Naive thymus-derived CD4-positive, alpha-beta T cell (primary cell): Measurements from ENCODE around the gene ARRDC3. TPM values are rescaled to one million over a fixed set of nuclear protein-coding genes. Genes with fewer than 3 reads are reported as not detected.

Experiments
- ATAC-seq: fragments of 150-1000 bp; cut with Tn5 transposase; 2 replicates; pipeline ENCODE4 v1.10.0; 2021; ENCODE audit warnings: mild to moderate bottlenecking, moderate library complexity
- CTCF ChIA-PET: fragments of 350-600 bp; sonication (Branson Sonifier 250); formaldehyde crosslinking; loops from one replicate; lab custom pipeline; 2021; ENCODE audit warnings: antibody characterized with exemption; lab: Charles Lee
- POLR2A ChIA-PET: fragments of 350-600 bp; sonication (Branson Sonifier 250); formaldehyde crosslinking; loops from one replicate; lab custom pipeline; 2021; ENCODE audit warnings: antibody characterized with exemption, inconsistent platforms; lab: Charles Lee
- DNase-seq, 9 donors: peaks; one replicate each; pipeline versions ENCODE4 v3.0.0 to v3.0.0-alpha.2; 2020 to 2022; ENCODE audit warnings: mixed read lengths in 1 of 9
- H3K27ac ChIP-seq: one replicate; pipeline ENCODE4 v1.7.0; 2013; ENCODE audit warnings: mild to moderate bottlenecking, low read depth, low read length, moderate library complexity
- H3K27me3 ChIP-seq, 2 donors: one replicate each; pipeline ENCODE4 v1.7.0; 2013; ENCODE audit warnings: low read length in 2 of 2, mild to moderate bottlenecking in 2 of 2, moderate library complexity in 2 of 2; ENCODE audit not compliant: control insufficient read depth in 2 of 2, insufficient read depth in 2 of 2
- H3K36me3 ChIP-seq, 3 experiments: 1 replicate in 2 of 3; 2 replicates in 1 of 3; pipeline ENCODE4 v1.7.0; 2013; ENCODE audit warnings: low read length in 3 of 3, mild to moderate bottlenecking in 3 of 3, moderate library complexity in 1 of 3; ENCODE audit not compliant: insufficient read depth in 3 of 3, control insufficient read depth in 2 of 3
- H3K4me1 ChIP-seq, 2 donors: one replicate each; pipeline ENCODE4 v1.7.0; 2013; ENCODE audit warnings: low read length in 2 of 2, mild to moderate bottlenecking in 2 of 2, moderate library complexity in 1 of 2; ENCODE audit not compliant: control insufficient read depth in 2 of 2, insufficient read depth in 2 of 2
- H3K4me3 ChIP-seq: 2 replicates; pipeline ENCODE4 v1.7.0; 2013; ENCODE audit warnings: mild to moderate bottlenecking, low read length
- H3K9me3 ChIP-seq, 3 experiments: 1 replicate in 2 of 3; 2 replicates in 1 of 3; pipeline ENCODE4 v1.7.0; 2013; ENCODE audit warnings: low read length in 3 of 3; ENCODE audit not compliant: control insufficient read depth in 2 of 3
- H3K27ac Mint-ChIP-seq, 9 donors: one replicate each; pipeline ENCODE4 v1.8.0; 2020 to 2022; ENCODE audit warnings: mixed read lengths in 9 of 9, mild to moderate bottlenecking in 8 of 9, moderate library complexity in 5 of 9, inconsistent platforms in 2 of 9
- H3K27me3 Mint-ChIP-seq, 5 donors: one replicate each; pipeline ENCODE4 v1.8.0; 2021 to 2022; ENCODE audit warnings: mixed read lengths in 5 of 5, mild to moderate bottlenecking in 1 of 5
- H3K36me3 Mint-ChIP-seq, 5 donors: one replicate each; pipeline ENCODE4 v1.8.0; 2020 to 2022; ENCODE audit warnings: mixed read lengths in 5 of 5, mild to moderate bottlenecking in 3 of 5, inconsistent platforms in 1 of 5
- H3K4me1 Mint-ChIP-seq, 7 donors: one replicate each; pipeline ENCODE4 v1.8.0; 2020 to 2022; ENCODE audit warnings: mixed read lengths in 7 of 7, mild to moderate bottlenecking in 3 of 7, inconsistent platforms in 1 of 7
- H3K4me3 Mint-ChIP-seq, 10 donors: one replicate each; pipeline ENCODE4 v1.8.0; 2020 to 2022; ENCODE audit warnings: mild to moderate bottlenecking in 10 of 10, mixed read lengths in 10 of 10, moderate library complexity in 6 of 10, inconsistent platforms in 2 of 10
- H3K9me3 Mint-ChIP-seq, 11 donors: one replicate each; pipeline ENCODE4 v1.8.0; 2020 to 2022; ENCODE audit warnings: mixed read lengths in 11 of 11, mild to moderate bottlenecking in 4 of 11, inconsistent platforms in 1 of 11, moderate library complexity in 1 of 11
- intact Hi-C, 2 donors: fragments of 100-400 bp; cut with micrococcal nuclease; formaldehyde crosslinking; loops; one replicate each; pipeline ENCODE4 v1.15.1; 2023
- polyA plus RNA-seq, 2 donors: library from polyadenylated mRNA; unstranded; fragments of 300-500 nt; fragmentation: Illumina TruSeq; gene quantifications; one replicate each; pipeline ENCODE4 v1.2.3, GENCODE V29; 2021
- total RNA-seq, 6 experiments: library from RNA in 5 of 6; stranded (reverse) in 5 of 6; gene quantifications; 1 replicate in 5 of 6; 2 replicates in 1 of 6; pipeline ENCODE4 v1.2.3 and lab custom pipeline; 2021 to 2026

ARRDC3 gene
- 100 to 1,000 TPM in 4 of 5 experiments, 10 to 100 TPM in 1; 29.8 to 256 (median 172) TPM for total RNA-seq
- 100 to 1,000 TPM in 1 of 2 donors, 10 to 100 TPM in 1; 60.5 to 130 TPM for polyA plus RNA-seq
- total RNA-seq (lab: John Stamatoyannopoulos, UW) = 946 reads per million, percentile 99 among the genes with 10 or more reads in this experiment

- Histone ChIP-seq H3K4me1 (peaks cover 17 to 19% of the 10 kb centered on the region in 2 donors), H3K27ac (peak within 1 kb of the TSS; percentile 97), H3K4me3 (peak within 1 kb of the TSS; percentile 81), H3K36me3 (peaks cover 0 to 9% (median 0%) of the 10 kb centered on the region in 3 experiments), H3K27me3 (no peaks in the 10 kb centered on the region), H3K9me3 (no peaks in the 10 kb centered on the region)
- H3K4me1 Mint-ChIP-seq = peaks cover 6 to 32% (median 24%) of the 10 kb centered on the region in 7 donors
- intact Hi-C loops = loop anchor here (1.0 to 5.0 kb wide), 5 partner anchors 51 to 442 kb away; no protein-coding TSS in a partner anchor
- no peaks in the 10 kb centered on the region for H3K27me3 Mint-ChIP-seq
- peaks cover 0 to 18% (median 0%) of the 10 kb centered on the region in 5 donors for H3K36me3 Mint-ChIP-seq
- DNase-seq (peak; percentile 95 to 98 (median 98)), ATAC-seq (peak; percentile 58)
- CTCF ChIA-PET = interaction anchor here (0.7 to 7.1 kb wide), 18 partner anchors 10 to 521 kb away, joined by 3 to 180 read pairs (median 8); no protein-coding TSS in a partner anchor
- peaks cover 0 to 1% (median 0%) of the 10 kb centered on the region in 11 donors for H3K9me3 Mint-ChIP-seq
- H3K27ac Mint-ChIP-seq = peak within 1 kb of the TSS; percentile 97 to 100 (median 98)
- POLR2A ChIA-PET = interaction anchor here (0.5 to 4.9 kb wide), 52 partner anchors 11 to 974 kb away, joined by 3 to 148 read pairs (median 4); partner anchors contain the start of genes CETN3, LYSMD3, MBLAC2 and POLR3G
- H3K4me3 Mint-ChIP-seq = peak within 1 kb of the TSS; percentile 93 to 100 (median 98)
These were observed at the start of gene ARRDC3 for GRCh38 chr5:91383027-91383955. Gene ARRDC3, minus strand, starts transcription at chr5:91383317. Its CDS starts 225 bp downstream, at chr5:91383092.

- H3K27ac ChIP-seq = no peak overlapping the region
- ATAC-seq = no peak
- no peaks in the 10 kb centered on the region for H3K27me3 ChIP-seq
- CTCF ChIA-PET = interaction anchor here (1.5 kb wide), 1 partner anchor 564 kb away, joined by 3 read pairs; no protein-coding TSS in a partner anchor
- Mint-ChIP-seq H3K4me1 (peaks cover 9 to 29% (median 26%) of the 10 kb centered on the region in 7 donors), H3K9me3 (peaks cover 0 to 29% (median 6%) of the 10 kb centered on the region in 11 donors), H3K27ac (peak overlapping the region in 1 of 9 donors; percentile 63), H3K4me3 (no peak overlapping the region), H3K36me3 (peaks cover 0 to 16% (median 5%) of the 10 kb centered on the region in 5 donors), H3K27me3 (no peaks in the 10 kb centered on the region)
- H3K4me3 ChIP-seq = no peak overlapping the region
- no peak for DNase-seq
- H3K4me1 ChIP-seq = peaks cover 15 to 16% of the 10 kb centered on the region in 2 donors
- no peaks in the 10 kb centered on the region for H3K9me3 ChIP-seq
- POLR2A ChIA-PET = no interaction called here
- intact Hi-C loops = no loop called here
- no peaks in the 10 kb centered on the region for H3K36me3 ChIP-seq
These were observed 47.8 kb upstream of the ARRDC3 start for GRCh38 chr5:91430949-91431348.

- no peaks in the 10 kb centered on the region for H3K9me3 ChIP-seq
- ChIA-PET POLR2A (no interaction called here), CTCF (no interaction called here)
- intact Hi-C loops = no loop called here
- Mint-ChIP-seq H3K9me3 (peaks cover 0 to 24% (median 6%) of the 10 kb centered on the region in 11 donors), H3K36me3 (peaks cover 0 to 13% (median 5%) of the 10 kb centered on the region in 5 donors), H3K4me3 (no peak overlapping the region), H3K4me1 (peaks cover 0 to 25% (median 20%) of the 10 kb centered on the region in 7 donors), H3K27me3 (peaks cover 0 to 3% (median 0%) of the 10 kb centered on the region in 5 donors), H3K27ac (no peak overlapping the region)
- H3K27me3 ChIP-seq = no peaks in the 10 kb centered on the region
- no peaks in the 10 kb centered on the region for H3K36me3 ChIP-seq
- no peak overlapping the region for H3K4me3 ChIP-seq
- H3K4me1 ChIP-seq = no peaks in the 10 kb centered on the region
- no peak overlapping the region for H3K27ac ChIP-seq
- ATAC-seq (no peak), DNase-seq (no peak)
These were observed 41.7 kb upstream of the ARRDC3 start for GRCh38 chr5:91424638-91425436.

GRCh38 chr5:91423871-91424270 lies 40.8 kb upstream of the ARRDC3 start:
- no peak overlapping the region for H3K27ac Mint-ChIP-seq
- Histone ChIP-seq H3K36me3 (no peaks in the 10 kb centered on the region), H3K27me3 (no peaks in the 10 kb centered on the region), H3K9me3 (no peaks in the 10 kb centered on the region), H3K27ac (no peak overlapping the region), H3K4me1 (no peaks in the 10 kb centered on the region), H3K4me3 (no peak overlapping the region)
- CTCF ChIA-PET = interaction anchor here (0.8 kb wide), 1 partner anchor 10 kb away, joined by 3 read pairs; no protein-coding TSS in a partner anchor
- no peak for DNase-seq
- H3K4me3 Mint-ChIP-seq = no peak overlapping the region
- intact Hi-C loops = no loop called here
- peaks cover 0 to 14% (median 2%) of the 10 kb centered on the region in 11 donors for H3K9me3 Mint-ChIP-seq
- no peak for ATAC-seq
- peaks cover 0 to 7% (median 0%) of the 10 kb centered on the region in 5 donors for H3K36me3 Mint-ChIP-seq
- POLR2A ChIA-PET = no interaction called here
- peaks cover 0 to 30% (median 20%) of the 10 kb centered on the region in 7 donors for H3K4me1 Mint-ChIP-seq
- peaks cover 0 to 3% (median 0%) of the 10 kb centered on the region in 5 donors for H3K27me3 Mint-ChIP-seq

GRCh38 chr5:91420879-91421278 lies 37.8 kb upstream of the ARRDC3 start:
- ATAC-seq (no peak), DNase-seq (no peak)
- H3K27ac ChIP-seq = no peak overlapping the region
- H3K36me3 Mint-ChIP-seq = no peaks in the 10 kb centered on the region
- H3K4me1 Mint-ChIP-seq = peaks cover 0 to 30% (median 20%) of the 10 kb centered on the region in 7 donors
- no peaks in the 10 kb centered on the region for H3K9me3 Mint-ChIP-seq
- H3K4me1 ChIP-seq = no peaks in the 10 kb centered on the region
- no peak overlapping the region for H3K4me3 ChIP-seq
- POLR2A ChIA-PET = no interaction called here
- CTCF ChIA-PET = interaction anchor here (0.8 to 6.2 kb wide), 7 partner anchors 9 to 555 kb away, joined by 3 to 65 read pairs (median 18); partner anchors contain the start of gene ARRDC3
- no peaks in the 10 kb centered on the region for H3K36me3 ChIP-seq
- intact Hi-C loops = no loop called here
- no peak overlapping the region for H3K4me3 Mint-ChIP-seq
- no peaks in the 10 kb centered on the region for H3K9me3 ChIP-seq
- peak overlapping the region in 1 of 9 donors; percentile 3 for H3K27ac Mint-ChIP-seq
- H3K27me3 ChIP-seq = no peaks in the 10 kb centered on the region
- peaks cover 0 to 5% (median 0%) of the 10 kb centered on the region in 5 donors for H3K27me3 Mint-ChIP-seq
